Measurements from ENCODE around the gene FAM47C. TPM values are rescaled to one million over a fixed set of nuclear protein-coding genes. Genes with fewer than 3 reads are reported as not detected.
"Not testable (repeated sequence)": the region's sequence is repeated elsewhere in the genome, so short reads cannot be mapped to it uniquely, and the experiment has no call there.

The FAM47C gene
- total RNA-seq, 4 donors from 2014 or later, result not detected

GRCh38 chrX:37000140-37000539 is 8.0 kb upstream of the FAM47C start:
- 48 to 55% methylated on average over 9 of the region's 9 CpGs for WGBS, 2 donors
- no peaks in the 10 kb centered on the region for H3K9me3 ChIP-seq

GRCh38 chrX:37010496-37010895 is 2.3 kb downstream of the FAM47C start:
- no peaks in the 10 kb centered on the region for H3K4me1 ChIP-seq
- 90 to 95% methylated on average over 12 to 17 of the region's 22 CpGs for WGBS, 2 donors
- H3K36me3 ChIP-seq, result no peaks in the 10 kb centered on the region
- H3K4me3 ChIP-seq (replicated peaks in 1 of 3), result no peak overlapping the region
- no peak for DNase-seq
- H3K27ac ChIP-seq, result no peak overlapping the region
- intact Hi-C loops (cut with DNase I), result no loop called here
- TF ChIP-seq CTCF (IDR thresholded peaks at IDR 0.05) (no peak), POLR2A (IDR thresholded peaks at IDR 0.05) (no peak)
- H3K9me3 ChIP-seq, result no peaks in the 10 kb centered on the region
- H3K27me3 ChIP-seq, result no peaks in the 10 kb centered on the region

More at GRCh38 chrX:37000140-37000539, 8.0 kb upstream of the FAM47C start:
- intact Hi-C loops (cut with DNase I), result no loop called here
- H3K27ac ChIP-seq, result no peak overlapping the region
- no peak for TF ChIP-seq CTCF (IDR thresholded peaks at IDR 0.05)
- H3K36me3 ChIP-seq, result no peaks in the 10 kb centered on the region
- DNase-seq, result no peak
- no peak overlapping the region for H3K4me3 ChIP-seq (replicated peaks in 1 of 3)
- H3K4me1 ChIP-seq, result no peaks in the 10 kb centered on the region
- no peaks in the 10 kb centered on the region for H3K27me3 ChIP-seq

GRCh38 chrX:37034260-37034659 is 26.1 kb downstream of the FAM47C start:
- H3K27ac ChIP-seq; H3K9me3 ChIP-seq; DNase-seq; H3K4me3 ChIP-seq (replicated peaks in 1 of 3); intact Hi-C loops (cut with DNase I); H3K27me3 ChIP-seq; H3K36me3 ChIP-seq; H3K4me1 ChIP-seq: not testable (repeated sequence)
- WGBS, 2 donors, result 56% methylated on average over 1 of the region's 1 CpG; no CpG with 5 or more reads in 1 of the 2 donors

- H3K27ac ChIP-seq; intact Hi-C loops (cut with DNase I); H3K4me3 ChIP-seq (replicated peaks in 1 of 3); H3K9me3 ChIP-seq; DNase-seq; H3K4me1 ChIP-seq; H3K36me3 ChIP-seq; H3K27me3 ChIP-seq: not testable (repeated sequence)
- 93 to 94% methylated on average over 7 of the region's 7 CpGs for WGBS, 2 donors
Observed at GRCh38 chrX:37036674-37037220, 28.6 kb downstream of the FAM47C start.

- H3K4me3 ChIP-seq (replicated peaks in 1 of 3); H3K27ac ChIP-seq; intact Hi-C loops (cut with DNase I); H3K4me1 ChIP-seq; H3K9me3 ChIP-seq; H3K36me3 ChIP-seq; H3K27me3 ChIP-seq; DNase-seq: not testable (repeated sequence)
- WGBS, 2 donors, result no CpG with 5 or more reads among the region's 1 CpG
Observed at GRCh38 chrX:37038814-37039213, 30.6 kb downstream of the FAM47C start.

- 95 to 97% methylated on average over 39 to 41 of the region's 56 CpGs for WGBS, 2 donors
Observed at GRCh38 chrX:37042956-37043885, 35.1 kb downstream of the FAM47C start.

GRCh38 chrX:37047776-37048175 is 39.6 kb downstream of the FAM47C start:
- no peak overlapping the region for H3K4me3 ChIP-seq (replicated peaks in 1 of 3)
- no peak for DNase-seq
- no peaks in the 10 kb centered on the region for H3K9me3 ChIP-seq
- no peaks in the 10 kb centered on the region for H3K27me3 ChIP-seq
- no peaks in the 10 kb centered on the region for H3K4me1 ChIP-seq
- no peak overlapping the region for H3K27ac ChIP-seq
- no peaks in the 10 kb centered on the region for H3K36me3 ChIP-seq
- intact Hi-C loops (cut with DNase I), result no loop called here
- WGBS, 2 donors, result 84 to 85% methylated on average over 4 of the region's 4 CpGs
- TF ChIP-seq CTCF (IDR thresholded peaks at IDR 0.05) (no peak), POLR2A (IDR thresholded peaks at IDR 0.05) (no peak)

More at GRCh38 chrX:37042956-37043885, 35.1 kb downstream of the FAM47C start:
- H3K27me3 ChIP-seq; H3K9me3 ChIP-seq; H3K36me3 ChIP-seq; intact Hi-C loops (cut with DNase I); H3K27ac ChIP-seq; DNase-seq; H3K4me1 ChIP-seq; H3K4me3 ChIP-seq (replicated peaks in 1 of 3): not testable (repeated sequence)

- H3K4me1 ChIP-seq; H3K9me3 ChIP-seq; H3K27me3 ChIP-seq; H3K27ac ChIP-seq; H3K36me3 ChIP-seq; H3K4me3 ChIP-seq (replicated peaks in 1 of 3); intact Hi-C loops (cut with DNase I); DNase-seq: not testable (repeated sequence)
Observed at GRCh38 chrX:37057572-37057971, 49.4 kb downstream of the FAM47C start.
